HG03064 (cell line): Measurements from ENCODE around the gene MAEA.
"Not testable (repeated sequence)": the region's sequence is repeated elsewhere in the genome, so short reads cannot be mapped to it uniquely, and the experiment has no call there.

ENCODE experiments used
- ATAC-seq: cut with Tn5 transposase; IDR thresholded peaks from one replicate; pipeline ENCODE4 v1.9.1; 2021; ENCODE audit warnings: low read depth; ENCODE audit not compliant: unreplicated experiment

The MAEA gene

GRCh38 chr4:1318488-1319213 lies 29.0 kb downstream of the MAEA start:
- no peak for ATAC-seq

- ATAC-seq = no peak
Measured at GRCh38 chr4:1321486-1321885, 31.8 kb downstream of the MAEA start.

- no peak for ATAC-seq
Measured at GRCh38 chr4:1321946-1322650, 32.4 kb downstream of the MAEA start.

- no peak for ATAC-seq
Measured at GRCh38 chr4:1323280-1323634, 33.6 kb downstream of the MAEA start.

GRCh38 chr4:1323635-1324442 lies 34.1 kb downstream of the MAEA start:
- ATAC-seq = no peak

- ATAC-seq = not testable (repeated sequence)
Measured at GRCh38 chr4:1324443-1325175, 34.9 kb downstream of the MAEA start.

- ATAC-seq = no peak
Measured at GRCh38 chr4:1325176-1325480, 35.4 kb downstream of the MAEA start.

- no peak for ATAC-seq
Measured at GRCh38 chr4:1325681-1326635, 36.3 kb downstream of the MAEA start.

GRCh38 chr4:1326751-1327525 lies 37.2 kb downstream of the MAEA start:
- no peak for ATAC-seq

- no peak for ATAC-seq
Measured at GRCh38 chr4:1327526-1328266, 38.0 kb downstream of the MAEA start.

- no peak for ATAC-seq
Measured at GRCh38 chr4:1328267-1329155, 38.8 kb downstream of the MAEA start.

- ATAC-seq = no peak
Measured at GRCh38 chr4:1329408-1330371, 40.0 kb downstream of the MAEA start.

GRCh38 chr4:1330761-1331590 lies 41.3 kb downstream of the MAEA start:
- no peak for ATAC-seq

GRCh38 chr4:1331591-1332353 lies 42.1 kb downstream of the MAEA start:
- ATAC-seq = no peak

GRCh38 chr4:1332686-1333085 lies 43.0 kb downstream of the MAEA start:
- ATAC-seq = no peak
